IgD-negative memory B cell (primary cell): ENCODE measurements around the gene SLC35F5. TPM values are rescaled to one million over a fixed set of nuclear protein-coding genes. Genes with fewer than 3 reads are reported as not detected.

Experiments
- H3K27ac Mint-ChIP-seq, 3 donors: one replicate each; pipeline ENCODE4 v1.8.0; 2020 to 2022; ENCODE audit warnings: mild to moderate bottlenecking in 3 of 3, mixed read lengths in 3 of 3, moderate library complexity in 1 of 3
- H3K27me3 Mint-ChIP-seq: one replicate; pipeline ENCODE4 v1.8.0; 2021; ENCODE audit warnings: mixed read lengths
- H3K36me3 Mint-ChIP-seq: one replicate; pipeline ENCODE4 v1.8.0; 2020; ENCODE audit warnings: mild to moderate bottlenecking, mixed read lengths
- H3K4me1 Mint-ChIP-seq, 3 donors: one replicate each; pipeline ENCODE4 v1.8.0; 2020 to 2022; ENCODE audit warnings: mixed read lengths in 3 of 3, mild to moderate bottlenecking in 1 of 3
- H3K4me3 Mint-ChIP-seq, 4 donors: one replicate each; pipeline ENCODE4 v1.8.0; 2020 to 2022; ENCODE audit warnings: mild to moderate bottlenecking in 4 of 4, mixed read lengths in 4 of 4, moderate library complexity in 3 of 4
- H3K9me3 Mint-ChIP-seq, 3 donors: one replicate each; pipeline ENCODE4 v1.8.0; 2020 to 2021; ENCODE audit warnings: mixed read lengths in 3 of 3, mild to moderate bottlenecking in 1 of 3
- polyA plus RNA-seq: library from polyadenylated mRNA; unstranded; fragments of 300-500 nt; fragmentation: Illumina TruSeq; gene quantifications from one replicate; pipeline ENCODE4 v1.2.3, GENCODE V29; 2021

The SLC35F5 gene
- polyA plus RNA-seq, 1 donor from 2014 or later, result 7.1 TPM

- no peaks in the 10 kb centered on the region for H3K4me1 Mint-ChIP-seq
- H3K27ac Mint-ChIP-seq, result no peak overlapping the region
- H3K27me3 Mint-ChIP-seq, result no peaks in the 10 kb centered on the region
- H3K9me3 Mint-ChIP-seq, result peaks cover 0 to 7% (median 0%) of the 10 kb centered on the region in 3 donors
- no peak overlapping the region for H3K4me3 Mint-ChIP-seq
- peaks cover 2% of the 10 kb centered on the region for H3K36me3 Mint-ChIP-seq
These were observed 11.5 kb upstream of the SLC35F5 start for GRCh38 chr2:113767811-113768460.

GRCh38 chr2:113765276-113765675, 8.8 kb upstream of the SLC35F5 start:
- Mint-ChIP-seq H3K27ac (no peak overlapping the region), H3K4me3 (no peak overlapping the region), H3K9me3 (peaks cover 0 to 7% (median 0%) of the 10 kb centered on the region in 3 donors), H3K36me3 (peaks cover 2% of the 10 kb centered on the region), H3K27me3 (no peaks in the 10 kb centered on the region), H3K4me1 (no peaks in the 10 kb centered on the region)

- Mint-ChIP-seq H3K27ac (no peak overlapping the region), H3K36me3 (peaks cover 2% of the 10 kb centered on the region), H3K4me3 (peak overlapping the region in 1 of 4 donors; percentile 17), H3K4me1 (peaks cover 0 to 2% (median 0%) of the 10 kb centered on the region in 3 donors), H3K9me3 (peaks cover 0 to 7% (median 0%) of the 10 kb centered on the region in 3 donors), H3K27me3 (no peaks in the 10 kb centered on the region)
These were observed 6.1 kb upstream of the SLC35F5 start for GRCh38 chr2:113762377-113763118.

GRCh38 chr2:113760400-113760799, 4.0 kb upstream of the SLC35F5 start:
- Mint-ChIP-seq H3K27ac (no peak overlapping the region), H3K9me3 (peaks cover 0 to 6% (median 0%) of the 10 kb centered on the region in 3 donors), H3K4me3 (peak overlapping the region in 1 of 4 donors; percentile 19)

GRCh38 chr2:113757138-113757657, 756 bp upstream of the SLC35F5 start:
- H3K27me3 Mint-ChIP-seq, result no peaks in the 10 kb centered on the region
- H3K36me3 Mint-ChIP-seq, result peaks cover 2% of the 10 kb centered on the region
- peak overlapping the region; percentile 89 to 98 (median 96) for H3K27ac Mint-ChIP-seq
- H3K9me3 Mint-ChIP-seq, result no peaks in the 10 kb centered on the region
- peaks cover 22 to 26% (median 26%) of the 10 kb centered on the region in 3 donors for H3K4me1 Mint-ChIP-seq
- H3K4me3 Mint-ChIP-seq, result peak overlapping the region; percentile 86 to 96 (median 91)

More at GRCh38 chr2:113760400-113760799, 4.0 kb upstream of the SLC35F5 start:
- Mint-ChIP-seq H3K36me3 (peaks cover 2% of the 10 kb centered on the region), H3K27me3 (no peaks in the 10 kb centered on the region), H3K4me1 (peaks cover 8 to 9% (median 8%) of the 10 kb centered on the region in 3 donors)

- no peaks in the 10 kb centered on the region for H3K27me3 Mint-ChIP-seq
- peaks cover 2% of the 10 kb centered on the region for H3K36me3 Mint-ChIP-seq
- H3K4me3 Mint-ChIP-seq, result peak overlapping the region; percentile 86 to 96 (median 91)
- peak overlapping the region; percentile 89 to 98 (median 96) for H3K27ac Mint-ChIP-seq
- peaks cover 24 to 29% (median 26%) of the 10 kb centered on the region in 3 donors for H3K4me1 Mint-ChIP-seq
- no peaks in the 10 kb centered on the region for H3K9me3 Mint-ChIP-seq
These were observed 547 bp downstream of the SLC35F5 start for GRCh38 chr2:113755835-113756354.

GRCh38 chr2:113755035-113755834, 1.2 kb downstream of the SLC35F5 start:
- H3K27ac Mint-ChIP-seq, result peak overlapping the region; percentile 89 to 98 (median 96)
- peak overlapping the region; percentile 86 to 96 (median 91) for H3K4me3 Mint-ChIP-seq
- H3K4me1 Mint-ChIP-seq, result peaks cover 24 to 35% (median 27%) of the 10 kb centered on the region in 3 donors
- H3K27me3 Mint-ChIP-seq, result no peaks in the 10 kb centered on the region
- H3K9me3 Mint-ChIP-seq, result no peaks in the 10 kb centered on the region
- H3K36me3 Mint-ChIP-seq, result peaks cover 2% of the 10 kb centered on the region

GRCh38 chr2:113754160-113754559, 2.3 kb downstream of the SLC35F5 start:
- Mint-ChIP-seq H3K9me3 (no peaks in the 10 kb centered on the region), H3K27me3 (no peaks in the 10 kb centered on the region), H3K4me1 (peaks cover 24 to 37% (median 27%) of the 10 kb centered on the region in 3 donors), H3K4me3 (peak overlapping the region in 3 of 4 donors; percentile 86 to 96 (median 93)), H3K36me3 (peaks cover 2% of the 10 kb centered on the region), H3K27ac (peak overlapping the region in 1 of 3 donors; percentile 89)

GRCh38 chr2:113750385-113750784, 6.1 kb downstream of the SLC35F5 start:
- Mint-ChIP-seq H3K9me3 (no peaks in the 10 kb centered on the region), H3K27ac (peak overlapping the region in 1 of 3 donors; percentile 32), H3K4me3 (peak overlapping the region in 1 of 4 donors; percentile 48), H3K4me1 (peaks cover 16 to 34% (median 28%) of the 10 kb centered on the region in 3 donors), H3K27me3 (no peaks in the 10 kb centered on the region), H3K36me3 (peaks cover 7% of the 10 kb centered on the region)

- Mint-ChIP-seq H3K36me3 (peaks cover 12% of the 10 kb centered on the region), H3K4me1 (peaks cover 3 to 5% (median 3%) of the 10 kb centered on the region in 3 donors), H3K27ac (no peak overlapping the region), H3K27me3 (no peaks in the 10 kb centered on the region), H3K9me3 (peaks cover 0 to 2% (median 0%) of the 10 kb centered on the region in 3 donors), H3K4me3 (no peak overlapping the region)
These were observed 15.4 kb downstream of the SLC35F5 start for GRCh38 chr2:113741091-113741490.

GRCh38 chr2:113739849-113740248, 16.6 kb downstream of the SLC35F5 start:
- no peaks in the 10 kb centered on the region for H3K27me3 Mint-ChIP-seq

GRCh38 chr2:113734185-113734584, 22.3 kb downstream of the SLC35F5 start:
- Mint-ChIP-seq H3K4me3 (no peak overlapping the region), H3K27ac (no peak overlapping the region), H3K27me3 (no peaks in the 10 kb centered on the region), H3K9me3 (peaks cover 0 to 2% (median 0%) of the 10 kb centered on the region in 3 donors), H3K4me1 (peaks cover 0 to 5% (median 3%) of the 10 kb centered on the region in 3 donors), H3K36me3 (peaks cover 4% of the 10 kb centered on the region)

More at GRCh38 chr2:113739849-113740248, 16.6 kb downstream of the SLC35F5 start:
- no peak overlapping the region for H3K27ac Mint-ChIP-seq
- peaks cover 0 to 3% (median 0%) of the 10 kb centered on the region in 3 donors for H3K4me1 Mint-ChIP-seq
- H3K36me3 Mint-ChIP-seq, result peaks cover 12% of the 10 kb centered on the region
- peaks cover 0 to 2% (median 0%) of the 10 kb centered on the region in 3 donors for H3K9me3 Mint-ChIP-seq
- H3K4me3 Mint-ChIP-seq, result no peak overlapping the region

- H3K4me3 Mint-ChIP-seq, result no peak overlapping the region
- no peaks in the 10 kb centered on the region for H3K9me3 Mint-ChIP-seq
- peaks cover 0 to 9% (median 1%) of the 10 kb centered on the region in 3 donors for H3K4me1 Mint-ChIP-seq
- H3K27ac Mint-ChIP-seq, result no peak overlapping the region
- no peaks in the 10 kb centered on the region for H3K27me3 Mint-ChIP-seq
- peaks cover 4% of the 10 kb centered on the region for H3K36me3 Mint-ChIP-seq
These were observed 32.4 kb downstream of the SLC35F5 start for GRCh38 chr2:113724010-113724409.

- Mint-ChIP-seq H3K27ac (no peak overlapping the region), H3K4me3 (no peak overlapping the region), H3K36me3 (peaks cover 4% of the 10 kb centered on the region), H3K4me1 (peaks cover 0 to 9% (median 1%) of the 10 kb centered on the region in 3 donors), H3K9me3 (no peaks in the 10 kb centered on the region), H3K27me3 (no peaks in the 10 kb centered on the region)
These were observed 33.0 kb downstream of the SLC35F5 start for GRCh38 chr2:113723411-113723810.
